ENCODE results near the gene CA5A.

CA5A gene

GRCh38 chr16:87970186-87970585, 33.9 kb upstream of the CA5A start:
- no peaks in the 10 kb centered on the region for H3K27me3 Mint-ChIP-seq
- no peak overlapping the region for H3K4me3 Mint-ChIP-seq
- peaks cover 32% of the 10 kb centered on the region for H3K36me3 Mint-ChIP-seq
- no peak overlapping the region for H3K27ac Mint-ChIP-seq
- H3K9me3 Mint-ChIP-seq (ENCODE audit: low read depth), result peaks cover 7% of the 10 kb centered on the region
- peaks cover 51% of the 10 kb centered on the region for H3K4me1 Mint-ChIP-seq (ENCODE audit: low read depth)

- Mint-ChIP-seq H3K4me3 (peak overlapping the region; percentile 51), H3K27me3 (no peaks in the 10 kb centered on the region), H3K9me3 (ENCODE audit: low read depth) (peaks cover 7% of the 10 kb centered on the region), H3K27ac (peak overlapping the region; percentile 64), H3K4me1 (ENCODE audit: low read depth) (peaks cover 61% of the 10 kb centered on the region), H3K36me3 (peaks cover 28% of the 10 kb centered on the region)
Observed at GRCh38 chr16:87968541-87968940, 32.2 kb upstream of the CA5A start.

- Mint-ChIP-seq H3K4me1 (ENCODE audit: low read depth) (peaks cover 69% of the 10 kb centered on the region), H3K9me3 (ENCODE audit: low read depth) (peaks cover 7% of the 10 kb centered on the region), H3K27ac (peak overlapping the region; percentile 79), H3K36me3 (peaks cover 17% of the 10 kb centered on the region), H3K4me3 (peak overlapping the region; percentile 44), H3K27me3 (no peaks in the 10 kb centered on the region)
Observed at GRCh38 chr16:87966685-87967185, 30.4 kb upstream of the CA5A start.

- Mint-ChIP-seq H3K36me3 (peaks cover 14% of the 10 kb centered on the region), H3K4me1 (ENCODE audit: low read depth) (peaks cover 69% of the 10 kb centered on the region), H3K4me3 (no peak overlapping the region), H3K27ac (peak overlapping the region; percentile 79), H3K27me3 (no peaks in the 10 kb centered on the region), H3K9me3 (ENCODE audit: low read depth) (peaks cover 1% of the 10 kb centered on the region)
Observed at GRCh38 chr16:87966064-87966645, 29.8 kb upstream of the CA5A start.

- H3K36me3 Mint-ChIP-seq, result peaks cover 10% of the 10 kb centered on the region
Observed at GRCh38 chr16:87965417-87965816, 29.1 kb upstream of the CA5A start.

GRCh38 chr16:87964049-87964659, 27.8 kb upstream of the CA5A start:
- H3K4me1 Mint-ChIP-seq (ENCODE audit: low read depth), result peaks cover 76% of the 10 kb centered on the region
- H3K27ac Mint-ChIP-seq, result peak overlapping the region; percentile 84
- H3K27me3 Mint-ChIP-seq, result no peaks in the 10 kb centered on the region
- H3K36me3 Mint-ChIP-seq, result peaks cover 4% of the 10 kb centered on the region
- H3K4me3 Mint-ChIP-seq, result peak overlapping the region; percentile 64
- no peaks in the 10 kb centered on the region for H3K9me3 Mint-ChIP-seq (ENCODE audit: low read depth)

More at GRCh38 chr16:87965417-87965816, 29.1 kb upstream of the CA5A start:
- Mint-ChIP-seq H3K27me3 (no peaks in the 10 kb centered on the region), H3K4me3 (no peak overlapping the region), H3K4me1 (ENCODE audit: low read depth) (peaks cover 73% of the 10 kb centered on the region), H3K27ac (peak overlapping the region; percentile 79), H3K9me3 (ENCODE audit: low read depth) (no peaks in the 10 kb centered on the region)

GRCh38 chr16:87963400-87963799, 27.1 kb upstream of the CA5A start:
- Mint-ChIP-seq H3K27me3 (no peaks in the 10 kb centered on the region), H3K27ac (peak overlapping the region; percentile 84), H3K9me3 (ENCODE audit: low read depth) (no peaks in the 10 kb centered on the region), H3K36me3 (peaks cover 3% of the 10 kb centered on the region), H3K4me3 (peak overlapping the region; percentile 64), H3K4me1 (ENCODE audit: low read depth) (peaks cover 74% of the 10 kb centered on the region)

- Mint-ChIP-seq H3K4me3 (no peak overlapping the region), H3K36me3 (peaks cover 8% of the 10 kb centered on the region), H3K27me3 (no peaks in the 10 kb centered on the region), H3K9me3 (ENCODE audit: low read depth) (no peaks in the 10 kb centered on the region), H3K4me1 (ENCODE audit: low read depth) (peaks cover 87% of the 10 kb centered on the region), H3K27ac (no peak overlapping the region)
Observed at GRCh38 chr16:87961623-87962022, 25.3 kb upstream of the CA5A start.

GRCh38 chr16:87960852-87961251, 24.5 kb upstream of the CA5A start:
- Mint-ChIP-seq H3K9me3 (ENCODE audit: low read depth) (no peaks in the 10 kb centered on the region), H3K27ac (peak overlapping the region; percentile 72), H3K4me3 (no peak overlapping the region)

GRCh38 chr16:87960296-87960695, 24.0 kb upstream of the CA5A start:
- H3K4me3 Mint-ChIP-seq, result peak overlapping the region; percentile 78
- H3K36me3 Mint-ChIP-seq, result peaks cover 8% of the 10 kb centered on the region
- H3K9me3 Mint-ChIP-seq (ENCODE audit: low read depth), result no peaks in the 10 kb centered on the region
- H3K4me1 Mint-ChIP-seq (ENCODE audit: low read depth), result peaks cover 89% of the 10 kb centered on the region
- no peaks in the 10 kb centered on the region for H3K27me3 Mint-ChIP-seq
- H3K27ac Mint-ChIP-seq, result peak overlapping the region; percentile 72

More at GRCh38 chr16:87960852-87961251, 24.5 kb upstream of the CA5A start:
- no peaks in the 10 kb centered on the region for H3K27me3 Mint-ChIP-seq
- H3K4me1 Mint-ChIP-seq (ENCODE audit: low read depth), result peaks cover 87% of the 10 kb centered on the region
- H3K36me3 Mint-ChIP-seq, result peaks cover 8% of the 10 kb centered on the region

GRCh38 chr16:87959391-87959990, 23.2 kb upstream of the CA5A start:
- Mint-ChIP-seq H3K27ac (peak overlapping the region; percentile 88), H3K4me3 (peak overlapping the region; percentile 78)

GRCh38 chr16:87958632-87959031, 22.3 kb upstream of the CA5A start:
- no peak overlapping the region for H3K27ac Mint-ChIP-seq
- peak overlapping the region; percentile 78 for H3K4me3 Mint-ChIP-seq
- H3K36me3 Mint-ChIP-seq, result peaks cover 8% of the 10 kb centered on the region

More at GRCh38 chr16:87959391-87959990, 23.2 kb upstream of the CA5A start:
- H3K36me3 Mint-ChIP-seq, result peaks cover 8% of the 10 kb centered on the region
- H3K9me3 Mint-ChIP-seq (ENCODE audit: low read depth), result no peaks in the 10 kb centered on the region
- no peaks in the 10 kb centered on the region for H3K27me3 Mint-ChIP-seq
- peaks cover 86% of the 10 kb centered on the region for H3K4me1 Mint-ChIP-seq (ENCODE audit: low read depth)

GRCh38 chr16:87957296-87958094, 21.2 kb upstream of the CA5A start:
- Mint-ChIP-seq H3K4me3 (peak overlapping the region; percentile 87), H3K9me3 (ENCODE audit: low read depth) (no peaks in the 10 kb centered on the region), H3K4me1 (ENCODE audit: low read depth) (peaks cover 79% of the 10 kb centered on the region), H3K27ac (peak overlapping the region; percentile 97), H3K27me3 (no peaks in the 10 kb centered on the region), H3K36me3 (peaks cover 10% of the 10 kb centered on the region)

More at GRCh38 chr16:87958632-87959031, 22.3 kb upstream of the CA5A start:
- Mint-ChIP-seq H3K27me3 (no peaks in the 10 kb centered on the region), H3K4me1 (ENCODE audit: low read depth) (peaks cover 84% of the 10 kb centered on the region), H3K9me3 (ENCODE audit: low read depth) (no peaks in the 10 kb centered on the region)

- H3K9me3 Mint-ChIP-seq (ENCODE audit: low read depth), result no peaks in the 10 kb centered on the region
- peaks cover 80% of the 10 kb centered on the region for H3K4me1 Mint-ChIP-seq (ENCODE audit: low read depth)
- H3K27me3 Mint-ChIP-seq, result no peaks in the 10 kb centered on the region
- peak overlapping the region; percentile 97 for H3K27ac Mint-ChIP-seq
- H3K36me3 Mint-ChIP-seq, result peaks cover 13% of the 10 kb centered on the region
- H3K4me3 Mint-ChIP-seq, result peak overlapping the region; percentile 87
Observed at GRCh38 chr16:87956365-87957231, 20.3 kb upstream of the CA5A start.
